Hematopoietic multipotent progenitor cell treated with erythropoietin and hydrocortisone succinate and interleukin-3 and kit ligand, for 15 days (in vitro differentiated cells): Measurements from ENCODE around the gene VWA2.

Experiments used
- DNase-seq: peaks from one replicate; pipeline ENCODE4 v3.0.0-alpha.2; 2015; ENCODE audit warnings: low spot score

The VWA2 gene

DNA sequence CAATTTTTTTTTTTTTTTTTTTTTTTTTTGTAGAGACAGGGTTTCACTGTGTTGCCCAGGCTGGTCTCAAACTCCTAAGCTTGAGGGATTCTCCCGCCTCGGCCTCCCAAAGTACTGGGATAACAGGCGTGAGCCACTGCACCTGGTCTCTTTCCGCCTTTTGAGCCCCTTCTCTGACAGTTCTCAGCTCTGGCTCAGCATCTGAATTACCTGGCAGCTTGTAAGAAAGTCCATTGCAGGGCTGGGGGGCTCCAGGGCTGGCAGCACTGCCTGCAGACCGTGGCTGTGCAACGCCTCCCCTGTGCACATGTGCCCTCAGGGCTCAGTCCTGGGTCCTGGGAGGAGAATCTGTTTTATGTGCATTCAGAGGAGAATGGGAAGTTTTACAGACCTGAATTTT, 37.6 kb downstream of the VWA2 start:
- no peak for DNase-seq

DNA sequence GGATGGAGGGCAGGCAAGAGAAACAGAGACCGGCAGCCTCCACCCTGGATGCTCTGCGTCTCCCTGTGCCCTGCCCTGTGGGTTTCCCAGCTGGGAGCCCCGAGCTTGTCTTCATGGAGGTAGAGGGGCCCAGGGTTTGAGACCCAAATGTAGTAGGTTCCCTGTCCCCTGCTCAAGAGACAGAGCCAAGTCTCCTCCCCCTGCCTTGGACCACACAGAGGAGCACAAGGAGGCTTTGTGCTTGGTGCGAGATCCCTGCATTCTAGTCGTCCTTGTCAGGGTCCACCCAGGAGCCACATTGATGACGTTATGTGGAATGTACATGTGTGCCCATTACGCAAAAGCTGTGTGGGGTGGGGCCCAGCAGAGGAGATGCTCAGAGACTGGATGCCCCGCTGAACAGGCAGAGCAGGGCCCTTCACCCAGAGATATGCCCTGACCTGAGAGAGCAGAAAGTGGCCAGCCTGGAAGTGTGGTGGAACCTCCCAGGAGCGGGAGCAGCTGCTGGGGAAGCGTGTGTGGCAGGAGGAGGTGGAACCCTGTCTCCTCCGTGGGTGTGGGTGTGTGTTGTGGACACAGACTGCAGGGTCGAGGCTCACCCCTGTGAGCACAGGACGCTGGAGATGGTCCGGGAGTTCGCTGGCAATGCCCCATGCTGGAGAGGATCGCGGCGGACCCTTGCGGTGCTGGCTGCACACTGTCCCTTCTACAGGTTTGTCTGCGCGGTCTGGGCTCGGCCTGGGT, 39.3 kb downstream of the VWA2 start:
- no peak for DNase-seq

DNA sequence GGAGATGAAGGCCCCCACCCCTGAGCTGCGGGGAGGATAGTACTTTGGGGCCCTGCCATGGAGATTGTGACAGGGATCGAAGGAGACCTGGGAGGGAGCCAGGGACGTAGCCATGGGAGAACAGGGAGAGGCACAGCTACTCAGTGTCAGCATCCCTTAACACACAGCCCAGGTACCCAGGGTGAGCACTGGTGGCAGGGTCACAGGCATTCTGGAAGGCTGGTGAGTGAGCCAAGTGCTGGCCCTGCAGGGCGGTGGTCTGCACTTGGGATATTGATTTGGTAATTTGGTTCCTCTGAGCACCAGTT, 39.8 kb downstream of the VWA2 start:
- DNase-seq = no peak

DNA sequence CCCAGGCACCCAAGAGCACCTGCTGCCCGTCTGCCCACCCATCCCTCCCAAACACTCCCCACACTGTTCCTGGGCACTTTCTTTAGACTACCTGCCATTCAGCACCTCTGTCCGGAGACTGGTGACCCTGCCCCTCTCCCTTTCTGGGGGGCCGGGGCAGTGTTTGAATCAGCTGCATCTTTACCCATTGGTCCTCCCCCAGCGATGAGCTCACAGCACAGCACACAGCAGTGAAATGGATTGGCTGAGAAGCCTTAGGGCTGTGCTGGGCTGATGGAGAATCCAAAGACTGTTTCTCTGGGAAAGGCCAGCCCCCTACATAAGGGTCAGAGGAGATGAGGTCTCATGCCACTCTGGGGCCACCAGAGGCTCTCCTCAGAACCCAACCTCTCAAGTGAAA, 40.2 kb downstream of the VWA2 start:
- DNase-seq = no peak

DNA sequence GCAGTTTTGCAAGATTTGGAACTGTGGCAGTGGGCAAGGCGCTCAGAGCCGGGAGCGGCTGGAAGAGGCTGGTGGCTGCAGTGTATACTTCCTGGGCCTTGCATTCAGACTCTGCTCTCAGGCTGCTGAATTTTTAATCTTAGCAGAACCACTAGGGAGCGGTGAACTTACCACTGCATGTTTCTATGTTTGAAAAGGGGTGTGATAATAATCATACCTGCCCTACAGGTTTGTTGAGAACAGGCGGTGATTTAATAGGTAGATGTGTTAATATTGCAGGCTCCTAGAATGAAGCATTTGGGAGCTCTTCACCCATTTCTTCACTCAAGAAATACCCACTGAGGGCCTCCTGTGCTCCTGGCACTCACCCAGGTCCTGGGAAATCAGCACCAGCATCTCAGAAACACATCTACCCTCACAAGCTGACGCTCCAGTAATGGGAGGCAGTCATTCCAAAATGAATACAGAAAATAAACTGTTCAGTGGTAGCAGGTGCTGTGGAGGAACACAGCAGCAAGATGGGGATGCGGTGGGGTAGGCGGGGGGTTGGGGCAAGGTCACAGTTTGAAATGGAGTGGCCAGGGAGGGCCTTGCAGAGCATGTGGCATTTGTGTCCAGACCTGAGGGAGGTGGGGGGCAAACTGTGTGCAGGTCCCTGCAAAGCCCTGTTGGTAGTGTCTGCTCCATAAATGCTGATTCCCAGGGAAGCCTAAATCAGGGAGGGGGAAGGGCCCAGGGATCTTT, 41.0 kb downstream of the VWA2 start:
- no peak for DNase-seq

DNA sequence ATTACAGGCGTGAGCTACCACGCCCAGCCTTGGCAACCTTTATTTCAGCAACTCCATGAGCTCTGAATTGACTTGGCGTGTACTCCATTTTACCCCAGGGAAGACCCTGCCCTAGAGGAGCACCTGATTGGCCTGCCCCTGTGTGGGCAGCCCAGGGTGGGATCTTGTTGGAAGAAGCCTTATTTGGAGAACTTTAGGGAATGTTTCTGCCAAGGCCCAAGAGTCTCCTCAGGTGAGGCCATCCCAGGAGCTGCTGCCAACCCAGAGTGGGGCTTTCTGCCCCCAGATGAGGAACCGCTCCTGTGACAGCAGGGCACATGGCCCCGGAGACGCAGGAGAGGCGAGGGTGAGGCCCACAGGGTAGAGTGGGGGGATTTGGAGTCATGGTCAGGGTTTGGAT, 42.0 kb downstream of the VWA2 start:
- no peak for DNase-seq

DNA sequence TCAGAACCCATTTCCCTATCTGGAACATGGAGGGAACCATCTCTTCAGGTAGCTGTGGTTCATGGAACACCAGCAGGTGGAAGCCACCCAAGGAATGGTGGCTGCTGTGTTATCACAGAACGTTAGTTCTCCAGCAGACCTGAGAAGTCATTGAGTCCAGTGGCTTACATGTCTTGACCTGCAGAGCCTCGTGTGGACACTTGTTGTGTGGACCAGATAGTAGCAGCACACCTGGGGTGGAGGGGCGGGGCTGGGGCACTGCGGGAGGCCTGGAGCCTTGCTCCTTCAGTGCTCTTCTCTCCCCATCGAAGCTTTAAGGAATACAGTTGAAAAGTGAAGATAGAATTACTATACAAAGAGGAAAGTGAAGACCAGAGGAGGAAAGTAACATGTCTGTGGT, 42.4 kb downstream of the VWA2 start:
- DNase-seq = no peak

DNA sequence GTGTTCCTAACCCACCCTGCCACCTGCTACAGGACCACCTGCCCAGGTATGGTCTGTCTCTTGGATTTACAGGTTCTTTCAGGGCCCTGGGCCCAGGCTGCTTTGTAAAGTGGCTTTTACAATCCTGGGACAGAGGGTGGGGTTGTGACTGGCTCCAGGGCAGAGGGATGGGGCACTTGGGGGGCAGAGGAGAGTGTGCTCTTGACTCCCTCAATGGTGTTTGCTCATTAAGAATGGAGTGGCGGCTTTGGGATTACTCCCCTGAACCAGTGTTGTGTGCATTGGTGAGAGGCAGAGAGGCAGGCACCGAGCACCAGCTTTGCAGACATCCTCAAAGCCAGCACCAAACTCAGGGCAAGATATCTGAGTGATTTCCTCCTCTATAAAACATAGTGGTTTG, 43.5 kb downstream of the VWA2 start:
- DNase-seq = no peak

DNA sequence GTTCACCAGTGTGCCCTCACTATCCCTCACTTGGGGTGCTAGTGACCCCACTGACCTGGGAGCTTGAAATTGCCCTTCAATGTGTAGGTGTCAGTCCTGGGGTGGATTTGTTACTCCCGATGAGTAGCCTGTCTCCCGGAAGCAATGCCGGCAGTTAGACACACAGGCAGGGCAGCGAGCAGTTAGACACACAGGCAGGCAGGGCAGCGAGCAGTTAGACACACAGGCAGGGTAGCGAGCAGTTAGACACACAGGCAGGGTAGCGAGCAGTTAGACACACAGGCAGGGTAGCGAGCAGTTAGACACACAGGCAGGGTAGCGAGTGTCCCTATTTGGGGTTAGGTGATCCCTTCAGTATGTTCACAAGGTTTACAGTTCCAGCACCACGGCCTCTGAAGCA, 44.0 kb downstream of the VWA2 start:
- no peak for DNase-seq

DNA sequence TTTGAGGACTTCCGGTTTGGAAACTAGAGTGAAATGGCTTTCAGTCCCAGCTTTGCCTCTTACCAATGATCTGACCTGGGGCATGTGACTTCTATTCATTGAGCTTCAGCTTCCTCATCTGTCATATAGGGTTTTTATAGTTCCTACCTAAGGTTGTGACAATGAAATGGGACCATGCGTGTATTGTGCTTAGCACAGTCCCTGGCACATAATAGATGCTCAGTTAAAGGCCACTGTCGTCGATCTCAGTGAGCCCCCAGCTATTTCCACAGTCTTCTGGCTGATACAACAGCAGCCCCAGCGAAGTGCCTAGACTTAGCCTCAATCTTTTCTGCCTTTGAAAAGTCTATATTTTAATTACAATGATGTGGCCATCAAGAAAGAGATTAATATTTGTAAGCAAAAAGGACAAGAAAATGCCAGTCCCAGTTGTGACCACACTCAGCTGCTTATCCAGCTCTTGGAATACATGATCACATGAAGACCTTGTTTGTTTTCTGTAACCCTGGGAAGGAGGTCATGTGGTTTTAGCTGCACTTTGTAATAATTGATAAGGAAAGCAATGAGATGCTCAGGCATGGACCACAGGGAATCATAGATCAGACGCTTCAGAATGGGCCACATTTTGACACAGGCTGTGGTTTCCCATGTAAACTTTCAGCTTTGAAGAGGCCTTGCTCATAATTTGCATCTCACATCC, 44.6 kb downstream of the VWA2 start:
- DNase-seq = no peak

DNA sequence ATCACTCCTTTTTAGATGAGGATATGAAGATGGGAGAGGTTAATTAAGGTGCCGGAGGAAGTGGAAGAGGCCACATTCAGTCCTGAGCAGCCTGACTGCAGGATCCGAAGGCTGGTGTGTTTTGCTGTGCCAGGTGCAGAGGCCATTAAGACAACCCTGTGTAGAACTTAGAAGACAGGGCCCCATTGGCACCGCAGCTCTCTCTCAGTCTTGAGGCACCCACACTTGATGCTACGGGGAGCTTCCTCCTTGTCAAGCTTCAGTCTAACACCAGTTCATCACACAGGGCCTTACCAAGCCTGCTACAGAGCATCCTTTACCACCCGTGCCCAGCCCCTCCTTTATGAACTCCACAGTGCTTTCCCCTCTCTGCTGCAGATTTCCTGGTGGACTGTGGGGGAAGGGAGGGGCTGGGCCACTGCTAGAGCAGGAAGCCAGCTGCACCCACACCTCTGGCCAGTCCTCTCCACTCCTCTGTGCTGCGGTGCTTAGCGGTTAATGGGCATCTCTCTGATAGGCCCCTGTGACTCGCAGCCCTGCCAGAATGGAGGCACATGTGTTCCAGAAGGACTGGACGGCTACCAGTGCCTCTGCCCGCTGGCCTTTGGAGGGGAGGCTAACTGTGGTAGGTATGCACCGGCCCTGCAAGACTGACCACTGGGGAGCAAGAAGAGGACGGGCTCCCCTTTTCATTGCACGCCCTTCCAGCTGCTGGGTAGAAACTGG, 45.5 kb downstream of the VWA2 start:
- no peak for DNase-seq

DNA sequence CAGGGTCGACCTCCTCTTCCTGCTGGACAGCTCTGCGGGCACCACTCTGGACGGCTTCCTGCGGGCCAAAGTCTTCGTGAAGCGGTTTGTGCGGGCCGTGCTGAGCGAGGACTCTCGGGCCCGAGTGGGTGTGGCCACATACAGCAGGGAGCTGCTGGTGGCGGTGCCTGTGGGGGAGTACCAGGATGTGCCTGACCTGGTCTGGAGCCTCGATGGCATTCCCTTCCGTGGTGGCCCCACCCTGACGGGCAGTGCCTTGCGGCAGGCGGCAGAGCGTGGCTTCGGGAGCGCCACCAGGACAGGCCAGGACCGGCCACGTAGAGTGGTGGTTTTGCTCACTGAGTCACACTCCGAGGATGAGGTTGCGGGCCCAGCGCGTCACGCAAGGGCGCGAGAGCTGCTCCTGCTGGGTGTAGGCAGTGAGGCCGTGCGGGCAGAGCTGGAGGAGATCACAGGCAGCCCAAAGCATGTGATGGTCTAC, 46.9 kb downstream of the VWA2 start:
- DNase-seq = no peak

DNA sequence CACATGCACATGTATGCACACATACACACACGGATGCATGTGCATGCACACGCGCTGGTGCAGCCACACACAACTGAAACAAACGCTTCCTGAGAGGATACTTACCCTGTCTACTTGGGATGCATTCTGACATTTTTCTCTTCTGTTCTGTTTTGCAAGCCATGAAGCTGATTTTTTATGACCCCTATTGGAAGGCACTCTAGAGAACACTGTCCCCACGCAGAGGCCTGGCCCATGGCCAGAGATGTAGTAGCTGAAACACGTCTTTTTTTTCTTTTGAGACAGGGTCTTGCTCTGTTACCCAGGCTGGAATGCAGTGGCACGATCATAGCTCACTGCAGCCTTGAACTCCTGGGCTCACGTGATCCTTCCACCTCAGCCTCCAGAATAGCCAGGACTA, 47.9 kb downstream of the VWA2 start:
- no peak for DNase-seq

DNA sequence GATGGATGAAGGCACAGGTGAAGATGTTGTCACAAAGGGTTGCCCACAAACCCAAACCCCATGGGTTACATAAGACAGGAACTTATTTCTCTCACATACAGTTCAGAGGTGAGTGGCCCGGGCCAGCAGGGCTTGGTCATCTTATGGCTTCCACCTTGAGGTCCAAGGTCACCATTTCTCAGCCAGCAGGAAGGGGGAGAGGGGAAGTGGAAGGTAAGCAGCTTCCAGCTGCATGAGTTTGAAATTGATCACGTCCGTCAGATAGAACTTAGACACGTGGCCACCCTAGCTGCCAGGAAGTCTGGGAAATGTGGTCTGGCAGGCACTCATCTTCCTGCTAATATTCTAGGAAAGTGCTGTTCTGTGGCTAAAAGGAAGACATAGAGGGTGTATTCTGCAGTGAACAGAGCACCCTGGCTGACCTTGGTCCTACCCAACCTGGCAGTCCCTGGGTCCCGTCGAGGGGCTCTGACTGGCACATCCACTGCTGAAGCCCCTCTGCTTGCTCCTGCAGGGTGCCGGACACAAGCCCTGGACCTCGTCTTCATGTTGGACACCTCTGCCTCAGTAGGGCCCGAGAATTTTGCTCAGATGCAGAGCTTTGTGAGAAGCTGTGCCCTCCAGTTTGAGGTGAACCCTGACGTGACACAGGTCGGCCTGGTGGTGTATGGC, 49.5 kb downstream of the VWA2 start:
- no peak for DNase-seq

DNA sequence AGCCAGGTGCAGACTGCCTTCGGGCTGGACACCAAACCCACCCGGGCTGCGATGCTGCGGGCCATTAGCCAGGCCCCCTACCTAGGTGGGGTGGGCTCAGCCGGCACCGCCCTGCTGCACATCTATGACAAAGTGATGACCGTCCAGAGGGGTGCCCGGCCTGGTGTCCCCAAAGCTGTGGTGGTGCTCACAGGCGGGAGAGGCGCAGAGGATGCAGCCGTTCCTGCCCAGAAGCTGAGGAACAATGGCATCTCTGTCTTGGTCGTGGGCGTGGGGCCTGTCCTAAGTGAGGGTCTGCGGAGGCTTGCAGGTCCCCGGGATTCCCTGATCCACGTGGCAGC, 50.0 kb downstream of the VWA2 start:
- DNase-seq = no peak

DNA sequence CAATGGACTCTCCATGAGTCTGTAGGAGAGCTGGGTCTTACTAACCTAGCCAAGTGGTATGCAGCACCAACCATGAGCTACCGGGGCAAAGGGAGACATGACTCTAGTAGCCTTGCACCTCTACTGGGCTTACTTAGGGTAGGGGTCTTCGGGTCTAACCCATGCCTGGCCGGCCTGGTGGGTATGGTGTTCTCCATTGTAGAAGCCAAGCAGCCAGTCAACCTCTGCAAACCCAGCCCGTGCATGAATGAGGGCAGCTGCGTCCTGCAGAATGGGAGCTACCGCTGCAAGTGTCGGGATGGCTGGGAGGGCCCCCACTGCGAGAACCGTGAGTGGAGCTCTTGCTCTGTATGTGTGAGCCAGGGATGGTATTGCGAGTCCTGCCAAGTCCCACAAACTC, 51.0 kb downstream of the VWA2 start:
- DNase-seq = no peak

DNA sequence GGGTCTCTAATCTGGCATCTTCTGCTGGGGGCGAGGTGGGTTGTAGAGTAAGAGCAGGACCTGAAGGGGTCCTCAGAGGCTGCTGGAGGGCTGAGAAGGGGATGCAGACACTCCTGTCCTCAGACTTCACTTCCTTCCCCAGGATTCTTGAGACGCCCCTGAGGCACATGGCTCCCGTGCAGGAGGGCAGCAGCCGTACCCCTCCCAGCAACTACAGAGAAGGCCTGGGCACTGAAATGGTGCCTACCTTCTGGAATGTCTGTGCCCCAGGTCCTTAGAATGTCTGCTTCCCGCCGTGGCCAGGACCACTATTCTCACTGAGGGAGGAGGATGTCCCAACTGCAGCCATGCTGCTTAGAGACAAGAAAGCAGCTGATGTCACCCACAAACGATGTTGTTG, 52.0 kb downstream of the VWA2 start:
- DNase-seq = no peak

DNA sequence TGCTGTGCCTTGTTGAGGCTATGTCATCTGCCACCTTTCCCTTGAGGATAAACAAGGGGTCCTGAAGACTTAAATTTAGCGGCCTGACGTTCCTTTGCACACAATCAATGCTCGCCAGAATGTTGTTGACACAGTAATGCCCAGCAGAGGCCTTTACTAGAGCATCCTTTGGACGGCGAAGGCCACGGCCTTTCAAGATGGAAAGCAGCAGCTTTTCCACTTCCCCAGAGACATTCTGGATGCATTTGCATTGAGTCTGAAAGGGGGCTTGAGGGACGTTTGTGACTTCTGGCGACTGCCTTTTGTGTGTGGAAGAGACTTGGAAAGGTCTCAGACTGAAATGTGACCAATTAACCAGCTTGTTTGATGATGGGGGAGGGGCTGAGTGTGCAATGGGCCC, 52.5 kb downstream of the VWA2 start:
- no peak for DNase-seq

DNA sequence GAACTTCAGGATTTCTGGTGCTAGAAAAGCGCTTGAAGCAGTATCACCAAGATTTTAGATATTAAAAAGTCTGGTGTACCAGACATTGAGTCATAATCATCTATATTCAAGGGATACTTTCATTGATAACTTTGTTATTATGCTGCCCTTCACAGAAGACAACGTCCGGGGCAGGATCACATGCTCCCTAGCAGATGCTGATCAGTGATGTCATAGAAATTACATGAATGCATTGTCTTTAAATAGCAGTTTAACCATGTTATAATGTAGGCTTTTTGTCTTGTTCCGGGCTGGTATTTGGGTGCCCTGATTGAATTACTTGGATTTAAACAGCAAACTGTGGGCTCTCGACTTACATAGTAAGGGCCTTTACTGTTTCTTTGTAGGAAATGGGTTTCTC, 54.0 kb downstream of the VWA2 start:
- no peak for DNase-seq

DNA sequence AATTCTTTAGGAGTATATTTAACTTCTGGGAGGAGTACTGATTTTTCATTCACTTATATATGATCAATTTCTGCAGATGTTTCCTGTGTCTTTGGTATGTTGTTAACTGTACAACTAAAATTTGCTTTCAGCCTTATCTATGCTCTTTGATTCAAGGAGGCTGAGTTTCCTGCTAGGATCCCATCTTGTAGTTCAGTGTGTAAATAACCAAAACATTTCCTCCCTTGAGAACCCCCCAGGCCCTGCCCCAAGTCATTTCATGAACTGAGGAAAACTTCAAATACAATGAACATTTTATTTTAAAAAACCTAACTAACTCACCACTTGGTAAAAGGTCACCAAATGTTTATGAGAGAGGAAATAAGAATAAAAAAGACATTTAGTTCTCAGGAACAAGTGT, 55.5 kb downstream of the VWA2 start:
- no peak for DNase-seq

DNA sequence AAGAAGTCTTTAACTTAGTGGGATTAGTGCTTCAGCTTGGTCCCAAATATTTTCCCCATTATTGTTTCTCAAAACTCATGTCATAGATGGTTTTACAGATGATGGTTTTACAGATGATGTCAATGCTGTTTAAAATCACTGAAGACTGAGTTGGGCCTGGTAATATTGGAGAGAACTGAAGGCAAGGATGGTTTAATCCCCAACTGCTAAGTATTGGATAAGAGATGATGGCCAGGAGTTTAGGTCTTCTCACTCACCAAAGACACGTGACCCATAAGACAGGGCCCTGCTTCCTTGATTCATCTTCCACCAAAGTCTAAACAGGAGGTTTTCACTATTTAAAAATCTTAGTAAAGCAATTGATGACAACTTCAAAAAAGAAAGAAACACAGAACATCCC, 56.3 kb downstream of the VWA2 start:
- no peak for DNase-seq

DNA sequence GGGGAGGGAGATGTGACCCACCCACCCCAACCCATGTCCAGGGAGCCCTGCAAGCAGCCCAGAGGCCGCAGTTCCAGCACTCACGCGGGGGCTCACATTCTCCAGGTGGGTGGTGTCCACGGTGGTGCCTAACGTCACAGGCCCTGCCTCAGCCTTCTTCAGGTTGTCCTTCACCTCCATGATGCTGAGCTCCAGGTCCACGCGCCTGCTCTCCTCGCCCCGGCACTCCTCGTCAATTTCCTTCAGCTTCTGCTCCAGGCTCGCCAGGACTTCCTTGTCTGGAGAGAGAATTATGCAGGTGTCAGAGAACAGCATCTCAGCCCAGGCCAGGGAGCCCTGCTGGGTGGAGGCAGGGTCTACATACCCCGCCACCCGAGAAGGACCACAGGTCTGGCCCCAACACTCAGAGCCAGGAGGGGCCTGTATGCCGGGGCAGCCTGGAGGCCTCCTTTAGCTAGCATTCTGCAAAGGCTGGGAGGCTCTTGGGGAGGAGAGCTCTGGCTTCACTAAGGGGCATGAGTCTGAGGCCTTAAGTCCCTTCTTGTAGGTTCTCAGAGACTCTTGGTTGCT, 58.2 kb downstream of the VWA2 start:
- no peak for DNase-seq
